Gastroesophageal sphincter (tissue), 3 donors: ENCODE data around the gene FLOT2.

Experiments
- EP300 ChIP-seq: sonication (generic); formaldehyde crosslinking; IDR thresholded peaks from one replicate; pipeline ENCODE4 v1.6.1; 2017; ENCODE audit warnings: antibody characterized with exemption, mild to moderate bottlenecking
- POLR2A ChIP-seq, 2 donors: fragments of 450-650 bp; IDR thresholded peaks; one replicate each; pipeline ENCODE4 v1.6.1; 2017; ENCODE audit warnings: antibody characterized with exemption in 2 of 2, mild to moderate bottlenecking in 2 of 2, moderate library complexity in 1 of 2
- POLR2AphosphoS5 ChIP-seq: sonication (generic); formaldehyde crosslinking; IDR thresholded peaks from one replicate; pipeline ENCODE4 v1.6.1; 2017; ENCODE audit warnings: antibody characterized with exemption
- TF ChIP-seq, protein P1 (sequence below), 4 experiments: fragments of 200-600 bp in 2 of 4; fragments of 450-650 bp in 2 of 4; sonication (generic) in 1 of 4; IDR thresholded peaks; one replicate each; pipeline ENCODE4 v1.5.1; 2017 to 2019; ENCODE audit warnings: antibody characterized with exemption in 4 of 4, mild to moderate bottlenecking in 2 of 4, moderate library complexity in 2 of 4

DNA sequence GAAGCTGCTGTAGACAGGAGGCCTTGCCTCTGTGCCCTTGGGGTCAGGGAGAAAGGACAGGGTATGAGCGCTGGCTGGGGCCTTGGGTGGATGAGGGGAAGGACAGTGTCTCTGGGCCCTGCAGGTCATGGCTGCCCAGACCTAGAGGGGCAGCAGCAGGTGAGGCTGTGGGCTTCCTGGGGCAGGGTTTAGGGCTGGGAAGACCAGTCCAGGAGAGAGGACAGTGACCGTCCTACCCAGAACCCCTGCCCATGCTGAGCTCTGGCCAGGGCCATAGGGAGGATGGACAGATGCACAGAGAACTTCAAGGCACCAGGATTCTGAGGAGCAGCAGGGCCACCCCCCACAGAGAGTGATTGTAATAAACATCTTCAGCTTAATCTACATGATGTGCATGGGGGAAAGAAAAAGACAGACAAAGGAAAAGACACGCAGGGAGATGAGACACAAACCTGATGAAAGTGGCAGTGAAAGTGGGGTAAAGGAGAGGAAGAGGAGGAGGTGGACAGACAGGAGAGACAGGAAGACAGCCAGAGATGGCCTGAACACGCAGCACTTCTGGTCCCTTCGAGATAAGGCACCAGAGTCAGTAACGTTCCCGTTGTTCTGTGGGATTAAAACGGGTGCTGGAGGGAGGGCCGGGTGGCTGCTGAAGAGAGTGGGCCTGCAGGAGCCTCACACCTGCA is 17.5 kb downstream of the FLOT2 start:
- TF ChIP-seq POLR2A (IDR thresholded peaks at IDR 0.05), result no peak
- TF ChIP-seq, protein P1, sequence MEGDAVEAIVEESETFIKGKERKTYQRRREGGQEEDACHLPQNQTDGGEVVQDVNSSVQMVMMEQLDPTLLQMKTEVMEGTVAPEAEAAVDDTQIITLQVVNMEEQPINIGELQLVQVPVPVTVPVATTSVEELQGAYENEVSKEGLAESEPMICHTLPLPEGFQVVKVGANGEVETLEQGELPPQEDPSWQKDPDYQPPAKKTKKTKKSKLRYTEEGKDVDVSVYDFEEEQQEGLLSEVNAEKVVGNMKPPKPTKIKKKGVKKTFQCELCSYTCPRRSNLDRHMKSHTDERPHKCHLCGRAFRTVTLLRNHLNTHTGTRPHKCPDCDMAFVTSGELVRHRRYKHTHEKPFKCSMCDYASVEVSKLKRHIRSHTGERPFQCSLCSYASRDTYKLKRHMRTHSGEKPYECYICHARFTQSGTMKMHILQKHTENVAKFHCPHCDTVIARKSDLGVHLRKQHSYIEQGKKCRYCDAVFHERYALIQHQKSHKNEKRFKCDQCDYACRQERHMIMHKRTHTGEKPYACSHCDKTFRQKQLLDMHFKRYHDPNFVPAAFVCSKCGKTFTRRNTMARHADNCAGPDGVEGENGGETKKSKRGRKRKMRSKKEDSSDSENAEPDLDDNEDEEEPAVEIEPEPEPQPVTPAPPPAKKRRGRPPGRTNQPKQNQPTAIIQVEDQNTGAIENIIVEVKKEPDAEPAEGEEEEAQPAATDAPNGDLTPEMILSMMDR (IDR thresholded peaks at IDR 0.05), result no peak
- no peak for TF ChIP-seq POLR2AphosphoS5
- TF ChIP-seq EP300, result no peak
